CD4-positive, alpha-beta T cell treated with Interleukin-6 at 100 ng/mL for 8 hours (primary cell): Measurements from ENCODE around the gene ITIH6.
A peak's percentile ranks its signal among the peaks of the same experiment; 100 is the strongest.
"Not testable (repeated sequence)": the region's sequence is repeated elsewhere in the genome, so short reads cannot be mapped to it uniquely, and the experiment has no call there.

Experiments used
- DNase-seq: peaks from one replicate; pipeline ENCODE4 v3.0.0-alpha.2; 2020; ENCODE audit warnings: mixed read lengths, low spot score

ITIH6 gene

GRCh38 chrX:54798137-54798536 lies at the start of gene ITIH6:
Gene ITIH6 (minus strand): TSS chrX:54798255. CDS start chrX:54798210, 45 bp downstream.
- no peak for DNase-seq

- DNase-seq = not testable (repeated sequence)
Measured at GRCh38 chrX:54847700-54848099, 49.6 kb upstream of the ITIH6 start.

- DNase-seq = no peak
Measured at GRCh38 chrX:54843050-54843449, 45.0 kb upstream of the ITIH6 start.

- no peak for DNase-seq
Measured at GRCh38 chrX:54842607-54843006, 44.6 kb upstream of the ITIH6 start.

GRCh38 chrX:54841184-54841874 lies 43.3 kb upstream of the ITIH6 start:
- not testable (repeated sequence) for DNase-seq

- DNase-seq = no peak
Measured at GRCh38 chrX:54838583-54838982, 40.5 kb upstream of the ITIH6 start.

- no peak for DNase-seq
Measured at GRCh38 chrX:54826598-54826997, 28.5 kb upstream of the ITIH6 start.

- no peak for DNase-seq
Measured at GRCh38 chrX:54825716-54826438, 27.8 kb upstream of the ITIH6 start.

GRCh38 chrX:54824722-54825121 lies 26.7 kb upstream of the ITIH6 start:
- no peak for DNase-seq

GRCh38 chrX:54824195-54824594 lies 26.1 kb upstream of the ITIH6 start:
- no peak for DNase-seq

GRCh38 chrX:54821310-54821709 lies 23.3 kb upstream of the ITIH6 start:
- no peak for DNase-seq

GRCh38 chrX:54820737-54821136 lies 22.7 kb upstream of the ITIH6 start:
- no peak for DNase-seq

GRCh38 chrX:54819201-54819600 lies 21.1 kb upstream of the ITIH6 start:
- no peak for DNase-seq

GRCh38 chrX:54818221-54818620 lies 20.2 kb upstream of the ITIH6 start:
- DNase-seq = no peak

- DNase-seq = no peak
Measured at GRCh38 chrX:54817220-54817820, 19.3 kb upstream of the ITIH6 start.

- no peak for DNase-seq
Measured at GRCh38 chrX:54812306-54812705, 14.3 kb upstream of the ITIH6 start.

GRCh38 chrX:54811301-54811885 lies 13.3 kb upstream of the ITIH6 start:
- no peak for DNase-seq

GRCh38 chrX:54810532-54810931 lies 12.5 kb upstream of the ITIH6 start:
- no peak for DNase-seq

GRCh38 chrX:54808605-54809483 lies 10.8 kb upstream of the ITIH6 start:
- DNase-seq = peak; percentile 93

- DNase-seq = peak; percentile 31
Measured at GRCh38 chrX:54808109-54808604, 10.1 kb upstream of the ITIH6 start.

GRCh38 chrX:54807524-54808108 lies 9.6 kb upstream of the ITIH6 start, which contains the start of gene MAGED2:
Gene MAGED2 (plus strand): TSS chrX:54807745. CDS start chrX:54809332, 1,587 bp downstream.
- DNase-seq = peak; percentile 39
